Fibroblast of skin of back (primary cell): ENCODE data around the gene TRIP12.
"Not testable (repeated sequence)": the region's sequence is repeated elsewhere in the genome, so short reads cannot be mapped to it uniquely, and the experiment has no call there.

ENCODE experiments used
- DNase-seq: peaks from one replicate; pipeline ENCODE4 v3.0.0-alpha.2; 2013

TRIP12 gene

DNA sequence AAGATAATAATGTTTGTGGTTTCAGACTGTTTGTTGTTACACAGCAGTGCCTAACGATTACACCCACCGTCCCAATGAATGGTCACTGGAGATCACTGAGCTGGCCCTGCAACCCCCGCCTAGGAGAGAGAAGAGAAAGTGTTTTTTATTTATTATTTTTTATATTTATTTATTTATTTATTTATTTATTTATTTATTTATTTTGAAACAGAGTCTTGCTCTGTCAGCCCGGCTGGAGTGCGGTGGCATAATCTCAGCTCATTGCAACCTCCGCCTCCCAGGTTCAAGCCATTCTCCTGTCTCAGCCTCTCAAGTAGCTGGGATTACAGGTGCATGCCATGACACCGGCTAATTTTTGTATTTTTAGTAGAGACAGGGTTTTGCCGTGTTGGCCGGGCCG lies 164.3 kb downstream of the TRIP12 start:
- DNase-seq, result not testable (repeated sequence)

DNA sequence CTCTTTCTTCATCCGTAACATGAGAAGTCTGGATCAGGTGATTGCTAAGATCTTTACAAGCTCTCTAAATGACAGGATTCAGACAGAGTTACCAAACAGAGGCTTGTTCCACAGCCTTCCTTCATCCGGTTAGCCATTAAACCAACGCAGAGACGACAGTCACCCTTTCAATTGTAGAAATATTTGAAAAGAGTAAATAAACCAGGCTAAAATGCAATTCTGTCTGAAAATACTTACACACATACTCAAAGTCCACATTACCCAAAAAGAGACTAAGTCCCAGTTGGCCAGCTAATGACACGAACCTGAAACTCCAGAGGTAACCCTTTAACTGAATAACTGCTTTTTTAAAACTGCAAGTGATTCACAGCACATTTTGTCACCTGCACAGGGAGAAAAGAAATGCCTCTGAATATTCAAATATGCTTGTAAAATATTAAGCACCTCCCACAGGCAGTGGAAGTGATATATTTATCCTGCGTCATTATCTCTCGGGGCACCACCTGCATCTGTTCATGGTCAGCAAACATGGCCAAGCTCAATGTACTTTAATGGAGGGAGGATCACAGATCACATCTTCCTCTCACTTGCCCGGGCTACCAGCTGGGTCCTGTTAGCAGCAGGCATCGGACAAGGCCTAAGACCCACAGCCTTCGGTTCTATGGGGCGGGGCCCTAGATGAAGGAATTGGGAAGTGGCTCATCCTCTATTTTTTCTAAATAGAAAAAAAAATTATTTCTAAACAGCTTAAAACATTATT lies 168.7 kb downstream of the TRIP12 start:
- no peak for DNase-seq

DNA sequence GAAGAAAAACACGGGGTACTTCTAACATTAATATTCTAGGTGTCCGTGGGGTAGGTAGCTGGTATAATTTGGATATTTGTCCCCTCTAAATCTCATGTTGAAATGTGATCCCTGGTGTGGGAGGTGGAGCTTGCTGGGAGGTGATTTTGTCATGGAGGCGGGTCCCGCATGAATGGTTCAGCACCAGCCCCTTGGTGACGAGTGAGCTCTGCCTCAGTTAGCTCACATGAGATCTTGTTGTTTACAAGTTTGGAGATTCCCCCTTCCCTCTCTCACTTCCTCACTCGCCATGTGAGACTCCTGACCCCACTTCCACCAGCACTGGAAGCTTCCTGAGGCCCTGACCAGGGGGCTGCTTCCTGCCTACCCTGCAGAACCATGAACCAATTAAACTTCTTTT lies 172.0 kb downstream of the TRIP12 start:
- DNase-seq, result no peak

DNA sequence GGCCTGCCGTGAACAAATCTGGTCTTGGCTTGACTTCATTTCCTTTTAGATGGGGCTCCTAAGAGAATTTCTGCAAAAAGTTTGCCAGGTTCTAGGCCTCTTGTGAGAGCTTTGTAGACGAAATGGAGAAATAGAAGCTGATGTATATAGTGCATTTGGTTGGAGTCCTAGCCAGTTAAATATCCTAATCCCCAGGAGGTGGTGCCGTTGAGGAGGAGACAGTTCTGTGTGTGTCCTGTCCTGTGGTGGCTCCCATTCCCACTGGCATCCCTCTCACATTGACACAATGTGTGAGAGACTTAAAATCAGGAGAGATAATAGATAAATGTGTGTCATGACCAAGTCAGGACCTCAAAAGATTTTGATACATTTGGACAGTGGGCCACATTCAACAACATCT lies 172.9 kb downstream of the TRIP12 start:
- no peak for DNase-seq

DNA sequence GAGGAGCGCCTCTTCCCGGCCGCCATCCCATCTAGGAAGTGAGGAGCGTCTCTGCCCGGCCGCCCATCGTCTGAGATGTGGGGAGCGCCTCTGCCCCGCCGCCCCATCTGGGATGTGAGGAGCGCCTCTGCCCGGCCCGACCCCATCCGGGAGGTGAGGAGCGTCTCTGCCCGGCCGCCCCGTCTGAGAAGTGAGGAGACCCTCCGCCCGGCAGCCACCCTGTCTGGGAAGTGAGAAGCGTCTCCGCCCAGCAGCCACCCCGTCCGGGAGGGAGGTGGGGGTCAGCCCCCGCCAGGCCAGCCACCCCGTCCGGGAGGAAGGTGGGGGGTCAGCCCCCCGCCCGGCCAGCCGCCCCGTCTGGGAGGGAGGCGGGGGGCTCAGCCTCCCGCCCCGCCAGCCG lies 179.1 kb downstream of the TRIP12 start:
- DNase-seq, result not testable (repeated sequence)

DNA sequence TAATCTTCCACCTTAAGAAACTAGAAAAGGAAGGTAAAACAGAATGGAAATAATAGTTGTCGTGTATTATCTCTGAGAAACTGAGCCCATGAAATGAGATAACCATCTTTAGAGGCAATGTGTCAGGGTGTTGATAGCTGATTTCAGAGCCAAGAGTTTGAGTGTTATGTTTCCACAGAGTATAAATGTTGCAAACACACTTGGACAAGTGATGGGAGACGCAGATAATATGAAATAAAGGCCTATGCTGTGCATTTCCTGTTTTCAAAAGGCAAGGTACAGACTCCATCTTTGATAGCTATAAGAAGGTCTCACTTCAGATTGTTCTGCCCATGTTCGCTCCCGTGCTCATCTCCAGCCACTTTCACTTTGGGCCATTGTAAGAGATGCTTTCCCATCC lies 181.5 kb downstream of the TRIP12 start:
- DNase-seq, result no peak

DNA sequence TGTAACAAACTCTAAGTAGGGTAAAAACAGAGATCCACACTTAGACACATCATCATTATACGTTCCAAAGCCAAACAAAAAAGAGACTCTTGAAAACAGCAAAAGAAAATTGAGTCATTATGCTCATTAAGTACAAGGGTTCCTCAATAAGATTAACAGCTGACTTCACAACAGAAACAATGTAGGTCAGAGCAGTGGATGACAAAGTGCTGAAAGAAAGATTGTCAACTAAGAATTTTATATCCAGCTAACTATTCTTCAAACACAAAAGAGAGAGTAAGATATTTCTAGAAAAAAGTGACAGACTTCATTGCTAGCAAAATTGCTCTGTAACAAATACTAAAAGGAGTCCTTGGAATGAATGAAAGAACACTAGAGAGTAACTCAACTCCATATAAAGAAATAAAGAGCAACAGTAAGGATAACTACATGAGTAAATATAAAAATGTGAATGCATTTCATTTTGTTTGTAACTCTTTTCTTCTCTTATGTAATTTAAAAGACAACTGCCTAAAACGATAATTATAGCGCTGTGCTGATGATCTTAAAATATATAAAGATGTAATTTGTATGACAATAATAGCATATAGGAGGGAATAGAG lies 183.7 kb downstream of the TRIP12 start:
- no peak for DNase-seq

DNA sequence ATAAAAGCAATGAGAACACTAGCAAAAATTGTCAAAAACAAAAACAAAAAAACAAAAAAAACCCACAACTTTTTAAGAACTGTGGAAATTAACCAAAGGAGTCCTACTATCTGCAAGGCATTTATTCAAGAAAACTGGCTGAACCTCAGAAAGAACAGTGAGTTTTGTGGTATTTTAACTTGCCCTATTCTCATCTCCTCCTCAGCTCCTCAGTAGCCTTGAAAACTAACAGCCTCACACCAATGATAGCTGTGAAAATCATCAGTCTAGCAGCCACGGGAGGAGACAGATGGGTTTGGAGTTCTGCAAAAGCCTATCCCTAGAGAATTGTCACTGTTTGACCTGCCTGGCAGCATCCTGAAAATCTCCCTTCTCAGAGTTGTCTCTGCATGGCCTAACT lies 187.4 kb downstream of the TRIP12 start:
- DNase-seq, result no peak

DNA sequence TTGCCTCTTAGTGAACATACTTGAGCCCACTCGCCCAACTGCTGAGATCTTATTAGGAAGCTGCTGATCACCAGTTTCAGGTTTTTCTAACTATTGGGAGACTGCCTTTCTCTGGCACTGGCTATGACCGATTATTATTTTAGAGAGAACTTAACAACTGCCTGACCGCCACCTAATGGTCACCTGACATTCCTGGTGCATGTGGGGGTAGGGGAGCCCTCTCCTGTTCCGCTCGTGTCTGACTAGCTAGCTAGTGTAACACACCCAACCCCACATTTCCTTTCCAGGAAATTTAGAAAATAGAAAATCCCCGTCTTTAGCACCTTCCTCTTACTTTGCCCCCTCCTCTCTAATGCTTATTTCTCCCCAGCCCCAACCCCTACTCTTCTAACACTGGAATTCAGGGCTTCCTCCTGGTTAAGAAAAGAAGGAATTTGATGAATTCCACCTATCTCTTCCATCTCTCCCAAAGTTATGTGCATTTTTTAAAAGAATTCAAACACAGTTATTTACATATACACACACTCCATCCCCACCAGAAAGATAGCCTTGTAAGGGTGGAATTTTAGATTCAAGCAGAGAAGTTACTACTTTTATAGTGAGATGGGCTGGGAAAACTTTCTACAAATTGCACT lies 188.1 kb downstream of the TRIP12 start:
- DNase-seq, result no peak

DNA sequence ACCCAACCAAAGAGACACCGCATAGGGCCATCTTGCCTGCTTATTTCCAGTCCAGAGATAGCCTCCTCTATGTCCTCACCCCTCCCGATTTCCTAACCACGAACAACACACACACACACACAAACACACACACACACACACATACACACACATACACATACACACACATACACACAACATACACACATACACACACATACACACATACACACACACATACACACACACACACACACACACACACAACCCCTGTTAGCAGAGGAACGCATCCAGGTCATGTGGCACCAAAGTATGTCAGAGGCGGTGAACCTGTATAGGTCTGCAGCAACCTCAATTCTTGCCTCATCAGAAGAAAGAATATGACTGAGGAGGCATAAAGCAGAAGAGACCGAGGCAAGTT lies 188.9 kb downstream of the TRIP12 start:
- no peak for DNase-seq

DNA sequence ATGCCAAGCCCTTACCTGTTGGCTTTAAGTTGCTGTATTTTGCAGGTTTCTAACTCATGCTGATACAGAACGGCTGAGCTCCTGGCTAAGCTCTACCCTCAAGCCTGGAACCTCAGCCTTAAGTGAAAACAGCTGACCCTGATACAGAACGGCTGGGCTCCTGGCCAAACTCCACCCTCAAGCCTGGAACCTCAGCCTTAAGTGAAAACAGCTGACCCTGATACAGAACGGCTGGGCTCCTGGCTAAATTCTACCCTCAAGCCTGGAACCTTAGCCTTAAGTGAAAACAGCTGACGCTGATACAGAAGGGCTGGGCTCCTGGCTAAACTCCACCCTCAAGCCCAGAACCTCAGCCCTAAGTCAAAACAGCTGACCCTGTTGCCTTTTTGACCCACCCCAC lies 189.9 kb downstream of the TRIP12 start:
- DNase-seq, result peak; percentile 18

DNA sequence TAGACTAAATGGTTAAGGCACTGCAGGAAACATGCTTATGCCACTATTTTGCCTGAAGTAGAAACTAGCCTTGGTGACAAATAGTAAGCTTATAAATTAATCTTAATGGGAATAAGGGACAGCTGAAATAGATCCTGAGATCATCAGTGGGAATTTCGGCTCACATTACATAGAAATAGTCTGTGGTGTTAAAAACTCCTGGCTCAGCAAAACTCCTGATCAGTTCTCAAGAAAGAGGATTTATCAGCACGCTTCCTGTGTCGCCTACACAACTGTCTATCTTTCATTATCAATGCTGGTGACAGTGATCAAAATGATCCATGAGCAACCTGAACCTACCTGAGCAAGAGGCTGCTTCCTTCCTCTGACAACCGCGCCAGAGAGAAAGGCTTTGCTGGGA lies 190.4 kb downstream of the TRIP12 start:
- DNase-seq, result no peak

DNA sequence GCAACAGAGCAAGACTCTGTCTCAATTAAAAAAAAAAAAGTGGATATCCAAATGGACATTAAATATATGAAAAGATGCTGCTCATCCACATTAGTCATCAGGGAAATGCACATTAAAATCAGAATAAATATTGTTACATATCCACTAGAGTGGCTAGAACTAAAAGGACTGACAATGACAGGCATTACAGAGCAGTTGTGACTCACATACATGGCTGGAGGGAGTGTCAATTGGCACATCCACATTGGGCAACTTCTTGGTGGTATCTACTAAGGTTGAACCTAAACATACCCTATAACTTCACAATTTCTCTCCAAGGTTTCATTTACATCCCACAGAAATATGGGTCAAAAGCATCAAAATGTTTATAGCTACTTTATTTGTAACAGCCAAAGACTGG lies 193.4 kb downstream of the TRIP12 start:
- no peak for DNase-seq

DNA sequence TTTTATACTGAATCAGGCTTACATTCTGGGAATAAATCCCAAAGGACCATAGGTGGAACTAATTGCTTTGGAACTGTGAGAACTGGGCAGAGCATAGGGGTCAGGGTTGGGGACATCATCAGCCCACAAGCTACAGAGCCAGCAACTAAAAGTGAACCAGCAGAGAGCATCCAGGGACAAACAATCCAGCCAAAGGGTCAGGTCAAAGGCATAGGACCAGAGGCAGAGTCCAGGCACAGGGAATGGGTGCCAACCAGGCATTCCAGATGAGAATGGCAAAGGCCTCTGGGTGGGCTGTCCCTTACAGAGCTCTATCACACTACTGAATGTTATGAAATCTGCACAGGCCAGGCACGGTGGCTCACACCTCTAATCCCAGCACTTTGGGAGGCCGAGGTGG lies 195.2 kb downstream of the TRIP12 start:
- no peak for DNase-seq

DNA sequence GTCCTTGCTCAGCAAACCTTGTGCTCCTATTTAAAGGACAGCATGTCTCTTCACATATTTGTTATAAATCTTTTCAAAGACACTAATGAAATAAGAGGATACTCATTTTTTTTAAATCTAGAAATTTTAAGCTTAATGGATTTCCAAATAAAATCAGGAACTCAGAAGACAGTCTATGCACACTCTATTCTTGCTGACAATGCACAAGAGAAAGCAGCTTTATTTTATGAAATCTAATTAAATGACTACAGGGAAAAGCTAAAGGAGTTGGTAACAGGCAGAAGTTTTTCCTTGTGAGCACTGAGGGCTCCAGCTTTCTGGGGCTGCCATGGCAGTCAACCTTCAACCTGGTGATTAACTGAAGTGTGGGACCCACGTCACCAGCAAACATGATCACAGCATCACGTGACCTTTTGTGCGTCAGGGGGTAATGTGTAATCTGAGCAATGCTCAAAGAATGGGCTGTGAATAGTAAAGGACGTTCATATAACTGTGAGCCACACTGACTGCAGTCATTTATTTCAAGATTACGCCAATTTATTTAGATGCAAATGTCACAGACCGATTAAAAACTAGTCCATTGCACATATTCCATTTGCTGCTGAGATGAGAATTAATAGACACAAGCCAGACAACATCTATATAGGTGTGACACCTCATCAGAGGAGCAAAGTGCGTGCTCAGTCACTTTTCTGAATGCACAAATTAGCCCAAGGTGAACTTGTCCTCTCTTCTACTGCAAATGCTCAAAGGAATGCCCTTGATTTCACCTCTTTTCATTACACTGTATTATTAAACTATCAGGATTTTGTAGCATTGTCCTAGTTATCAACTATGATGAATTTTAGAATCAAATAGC lies 195.9 kb downstream of the TRIP12 start:
- DNase-seq, result peak; percentile 27

DNA sequence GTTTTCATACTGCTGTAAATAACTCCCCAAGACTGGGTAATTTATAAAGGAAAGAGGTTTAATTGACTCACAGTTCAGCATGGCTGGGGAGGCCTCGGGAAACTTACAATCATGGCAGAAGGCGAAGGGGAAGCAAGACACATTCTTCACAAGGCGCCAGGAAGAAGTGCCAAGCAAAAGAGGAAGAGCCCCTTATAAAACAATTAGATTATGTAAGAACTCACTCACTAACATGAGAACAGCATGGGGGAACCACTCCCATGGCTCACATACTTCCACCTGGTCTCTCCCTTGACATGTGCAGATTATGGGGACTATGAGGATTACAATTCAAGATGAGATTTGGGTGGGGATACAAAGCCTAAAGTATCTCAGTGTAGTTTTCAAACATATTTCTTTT lies 198.6 kb downstream of the TRIP12 start:
- not testable (repeated sequence) for DNase-seq

DNA sequence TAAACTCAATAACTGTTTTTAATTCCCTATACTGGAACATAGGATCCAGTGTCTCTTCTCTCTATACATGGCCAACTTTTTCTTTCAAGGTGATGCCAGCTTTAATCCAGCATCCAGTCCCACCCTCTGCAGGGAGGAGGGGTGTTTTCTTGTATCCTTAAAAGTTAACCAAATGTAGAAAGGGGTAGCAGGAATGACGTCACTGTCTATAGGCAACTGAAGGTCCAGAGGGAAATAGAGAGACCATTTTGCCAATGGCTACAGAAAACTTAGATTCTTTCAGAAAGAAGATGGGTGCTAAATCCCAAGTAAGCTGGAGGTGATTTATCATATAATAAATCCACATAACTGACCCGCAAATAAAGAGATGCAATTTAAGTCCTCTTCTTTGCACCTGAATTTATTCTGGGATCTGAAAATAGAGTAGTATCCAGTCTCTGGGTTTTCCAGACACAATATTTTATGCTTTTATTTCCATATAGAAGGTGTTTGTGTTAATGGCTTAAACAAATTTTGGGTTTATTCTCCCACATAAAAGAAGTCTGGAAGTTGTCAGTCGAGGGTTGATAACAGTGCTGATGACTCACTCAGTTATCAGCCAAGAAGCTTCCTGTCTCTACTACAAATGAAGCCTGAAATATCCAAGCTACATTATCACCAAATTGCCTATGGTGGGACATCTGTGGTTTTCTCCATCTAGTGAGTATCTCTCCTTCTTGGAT lies 201.7 kb downstream of the TRIP12 start:
- DNase-seq, result no peak

DNA sequence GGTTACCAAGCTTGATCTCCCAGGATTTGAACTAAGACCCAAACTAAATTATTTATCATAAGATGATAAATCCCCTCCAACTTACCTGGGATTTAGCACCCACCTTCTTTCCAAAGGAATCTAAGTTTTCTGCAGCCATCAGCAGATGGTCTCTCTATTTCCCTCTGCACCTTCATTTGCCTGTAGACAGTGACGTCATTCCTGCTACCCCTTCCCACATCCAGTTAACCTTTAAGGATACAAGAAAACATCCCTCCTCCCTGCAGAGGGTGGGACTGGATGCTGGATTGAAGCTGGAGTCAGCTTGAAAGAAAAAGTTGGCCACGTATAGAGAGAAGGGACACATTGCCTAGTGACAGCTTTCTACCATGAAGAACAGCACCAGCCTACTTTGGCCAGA lies 203.8 kb downstream of the TRIP12 start:
- no peak for DNase-seq

DNA sequence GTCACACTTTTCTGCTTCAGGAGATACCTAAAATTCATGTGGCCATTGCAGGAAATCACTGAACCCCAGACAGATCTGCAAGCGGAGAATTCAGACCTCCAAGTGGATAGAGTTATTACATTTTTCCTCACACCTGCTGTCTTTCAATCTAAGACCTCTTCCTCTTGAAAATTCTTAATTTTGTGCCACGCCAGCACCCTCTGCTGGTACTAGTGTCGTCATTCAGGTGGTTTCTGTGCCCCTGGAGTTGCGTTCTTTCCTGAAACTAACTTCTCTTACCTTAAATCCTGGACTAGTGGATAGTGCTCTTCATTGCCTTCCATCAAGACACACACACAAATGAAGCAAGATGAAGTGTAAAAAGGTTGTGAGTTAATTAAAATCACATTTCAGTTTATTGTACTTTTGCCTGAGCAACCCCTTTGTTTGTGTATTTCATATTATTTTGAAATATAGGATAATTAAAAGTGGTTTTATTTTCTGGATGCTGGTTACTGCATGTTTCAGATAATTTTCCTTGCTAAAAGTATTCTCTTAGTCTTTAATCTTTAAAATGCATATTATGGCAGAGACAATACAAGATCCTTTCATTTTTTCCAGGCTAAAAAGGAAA lies 205.8 kb downstream of the TRIP12 start:
- no peak for DNase-seq

DNA sequence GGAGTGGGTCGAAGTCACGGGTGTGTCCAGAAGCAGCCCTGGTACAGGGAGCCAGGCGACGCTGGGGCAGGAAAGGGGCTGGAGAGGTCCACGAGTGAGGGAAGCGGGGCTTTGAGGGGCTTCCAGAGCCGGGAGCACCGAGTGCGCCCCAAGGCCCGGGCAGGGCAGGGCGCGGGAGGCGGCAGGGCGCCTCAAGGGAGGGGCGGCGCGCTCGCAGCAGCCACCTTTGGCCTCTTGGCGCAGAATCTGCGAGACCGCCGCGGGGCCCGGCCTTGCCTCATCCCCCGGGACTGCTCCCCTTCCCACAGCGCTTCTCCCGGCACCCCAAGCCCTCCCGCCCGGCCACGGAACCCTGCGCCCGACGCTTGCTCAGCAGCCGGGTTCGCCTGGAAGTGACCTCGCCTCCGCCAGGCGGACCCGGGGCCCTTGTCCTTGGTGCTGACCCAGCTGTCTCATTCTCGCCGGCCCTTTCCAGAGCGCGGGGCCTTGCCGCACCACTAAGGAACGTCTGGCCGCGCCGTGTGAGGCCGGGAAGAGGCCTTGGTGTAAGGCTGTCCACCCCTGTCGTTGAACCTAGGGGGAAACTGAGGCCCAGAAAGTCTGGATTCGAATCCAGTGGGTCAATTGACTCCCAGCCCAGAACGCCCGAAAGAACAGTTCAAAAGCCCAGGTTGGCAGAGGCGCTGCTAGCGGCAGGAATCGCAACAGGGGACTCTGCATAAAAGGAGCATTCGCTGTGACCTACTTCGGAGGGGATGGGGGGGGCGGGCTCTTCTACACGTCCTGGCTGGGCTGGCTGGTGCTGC lies 206.9 kb downstream of the TRIP12 start:
- DNase-seq, result peak; percentile 54

DNA sequence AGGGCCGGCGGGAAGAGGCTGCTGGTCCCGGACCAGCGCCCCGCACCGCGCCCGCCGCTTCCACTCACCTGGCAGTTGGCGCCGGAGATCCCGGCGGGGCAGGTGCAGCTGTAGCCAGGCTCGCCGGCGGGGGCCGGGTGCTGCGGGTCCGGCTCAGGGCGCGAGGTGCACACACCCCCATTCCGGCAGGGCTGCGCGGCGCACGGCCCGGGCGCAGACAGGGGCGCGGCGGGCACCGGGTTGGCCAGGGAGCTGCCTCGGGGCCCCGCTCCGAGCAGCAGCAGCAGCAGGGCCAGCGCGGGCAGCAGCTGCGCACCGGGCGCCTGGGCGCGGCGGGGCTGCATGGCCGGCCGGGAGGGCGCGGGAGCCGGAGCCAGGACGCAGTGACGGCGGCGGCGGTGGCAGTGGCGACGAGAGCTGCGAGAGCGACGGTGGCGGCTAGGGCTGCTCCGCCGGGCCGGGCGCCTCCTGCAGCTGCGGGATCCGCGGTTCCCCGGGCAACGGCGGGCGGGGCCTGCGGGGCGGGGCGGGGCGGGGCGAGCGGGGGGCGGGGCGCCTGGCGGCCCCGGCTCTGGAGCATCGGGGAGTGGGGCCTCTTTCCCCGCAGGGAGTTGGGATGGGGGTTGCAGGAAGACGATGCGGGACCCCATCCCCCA lies 207.6 kb downstream of the TRIP12 start, which contains the start of gene DNER:
TSS of gene DNER (minus strand) at position 476 of the 656 bp plus-strand sequence. CDS start at position 344, 132 bp downstream.
- peak; percentile 3 for DNase-seq
